HepG2 (cell line): ENCODE measurements around the gene KIF6. TPM values are rescaled to one million over a fixed set of nuclear protein-coding genes. Genes with fewer than 3 reads are reported as not detected.

Experiments
- ATAC-seq: fragments of 200-7000 bp; cut with Tn5 transposase; 3 replicates; pipeline ENCODE4 v1.9.1; 2020; ENCODE audit warnings: mild to moderate bottlenecking, moderate library complexity
- BruUV-seq: library from RNA; stranded (reverse); fragments of 400-500 nt; replicated peaks from 2 replicates; lab custom pipeline; 2021; lab: Mats Ljungman, UMichigan
- CTCF ChIA-PET: fragments of 300-600 bp; formaldehyde crosslinking; extraction: SDS; loops from one replicate; lab custom pipeline; 2021; ENCODE audit warnings: low total read pairs, inconsistent platforms, low intra/inter-chr PET ratio; lab: Yijun Ruan, JAX
- POLR2A ChIA-PET: fragments of 350-600 bp; sonication (Branson Sonifier 250); formaldehyde crosslinking; loops from one replicate; lab custom pipeline; 2020; ENCODE audit warnings: antibody characterized with exemption, inconsistent platforms; lab: Yijun Ruan, JAX
- DNase-seq: peaks from one replicate; pipeline ENCODE4 v3.0.0-alpha.2; 2015; ENCODE audit warnings: low spot score
- FAIRE-seq: peaks from 3 replicates; lab custom pipeline; 2011; peaks lifted over from hg19 to GRCh38; lab: Jason Lieb, UNC
- H2AFZ ChIP-seq: one replicate; pipeline ENCODE4 v1.6.1; 2011; ENCODE audit warnings: low read length, inconsistent platforms
- H3K27ac ChIP-seq: fragments of 300-600 bp; 3 replicates; pipeline ENCODE4 v1.8.0; 2011; ENCODE audit warnings: mixed run types, mild to moderate bottlenecking, mixed read lengths, low read length, inconsistent platforms; ENCODE audit not compliant: insufficient read depth; ENCODE audit errors: extremely low read length
- H3K27me3 ChIP-seq, 2 experiments: fragments of 200-600 bp in 1 of 2; 2 replicates in 1 of 2; 3 replicates in 1 of 2; pipeline versions ENCODE4 v1.6.0 to v1.8.0; 2011; ENCODE audit warnings: low read length in 2 of 2, mild to moderate bottlenecking in 2 of 2, moderate library complexity in 2 of 2, inconsistent platforms in 1 of 2; ENCODE audit not compliant: insufficient read depth in 2 of 2, control insufficient read depth in 1 of 2
- H3K36me3 ChIP-seq, 2 experiments: fragments of 200-600 bp in 1 of 2; replicated peaks in 1 of 2; 2 replicates in 1 of 2; 3 replicates in 1 of 2; pipeline versions ENCODE4 v1.5.1 to v1.8.0; 2011; ENCODE audit warnings: low read length in 2 of 2, inconsistent platforms in 1 of 2; ENCODE audit not compliant: insufficient read depth in 2 of 2, control insufficient read depth in 1 of 2
- H3K4me1 ChIP-seq: 2 replicates; pipeline ENCODE4 v1.5.1; 2012; ENCODE audit warnings: low read length, inconsistent platforms; ENCODE audit not compliant: insufficient read depth
- H3K4me2 ChIP-seq: 2 replicates; pipeline ENCODE4 v1.6.0; 2011; ENCODE audit warnings: low read depth, low read length, inconsistent platforms
- H3K4me3 ChIP-seq, 3 experiments: fragments of 200-600 bp in 1 of 3; sonication (generic), shearing (Covaris generic) in 1 of 3; replicated peaks in 1 of 3; 2 replicates each; pipeline ENCODE4 v1.5.1; 2011 to 2016; ENCODE audit warnings: low read length in 3 of 3, inconsistent platforms in 2 of 3, low read depth in 2 of 3, mild to moderate bottlenecking in 2 of 3, control low read depth in 1 of 3, mixed read lengths in 1 of 3; ENCODE audit not compliant: insufficient read depth in 1 of 3
- H3K79me2 ChIP-seq: one replicate; pipeline ENCODE4 v1.6.1; 2011; ENCODE audit warnings: low read length, inconsistent platforms; ENCODE audit not compliant: insufficient read depth
- H3K9ac ChIP-seq: 2 replicates; pipeline ENCODE4 v1.6.0; 2011; ENCODE audit warnings: mild to moderate bottlenecking, low read depth, low read length, inconsistent platforms; ENCODE audit not compliant: insufficient read depth
- H3K9me3 ChIP-seq: 2 replicates; pipeline ENCODE4 v1.5.1; 2012; ENCODE audit warnings: mild to moderate bottlenecking, low read length
- H4K20me1 ChIP-seq: 2 replicates; pipeline ENCODE4 v1.6.0; 2011; ENCODE audit warnings: inconsistent platforms, mild to moderate bottlenecking, low read length, moderate library complexity; ENCODE audit not compliant: insufficient read depth
- ARID2 ChIP-seq: sonication (generic); formaldehyde crosslinking; IDR thresholded peaks from 2 replicates; pipeline ENCODE4 v1.8.1; 2022; ENCODE audit warnings: mild to moderate bottlenecking, missing genetic modification reagents, borderline replicate concordance
- CC2D1A ChIP-seq: sonication (generic); formaldehyde crosslinking; IDR thresholded peaks from 2 replicates; pipeline ENCODE4 v1.8.1; 2023; ENCODE audit warnings: mild to moderate bottlenecking, missing genetic modification reagents
- ETV5 ChIP-seq: IDR thresholded peaks from 2 replicates; pipeline ENCODE4 v1.6.1; 2018; ENCODE audit warnings: missing biosample characterization, missing genetic modification reagents, inconsistent platforms, borderline replicate concordance
- FOXJ3 ChIP-seq: sonication (generic); formaldehyde crosslinking; IDR thresholded peaks from 2 replicates; pipeline ENCODE4 v1.4.0; 2020; ENCODE audit warnings: missing genetic modification reagents, mild to moderate bottlenecking, borderline replicate concordance
- HDAC1 ChIP-seq: sonication (generic); formaldehyde crosslinking; IDR thresholded peaks from 2 replicates; pipeline ENCODE4 v1.5.1; 2020; ENCODE audit warnings: mild to moderate bottlenecking, missing genetic modification reagents
- HMG20B ChIP-seq: conservative IDR thresholded peaks from 2 replicates; pipeline ENCODE4 v1.6.1; 2016; ENCODE audit warnings: missing genetic modification reagents, missing compliant biosample characterization
- KLF12 ChIP-seq: sonication (generic); formaldehyde crosslinking; IDR thresholded peaks from 2 replicates; pipeline ENCODE4 v1.4.0; 2020; ENCODE audit warnings: missing genetic modification reagents, borderline replicate concordance
- NCOA2 ChIP-seq: sonication (generic); formaldehyde crosslinking; IDR thresholded peaks from 2 replicates; pipeline ENCODE4 v1.8.0; 2022; ENCODE audit warnings: inconsistent platforms
- NFYB ChIP-seq: sonication (generic); formaldehyde crosslinking; IDR thresholded peaks from 2 replicates; pipeline ENCODE4 v1.4.0; 2020; ENCODE audit warnings: missing genetic modification reagents
- TAF1 ChIP-seq: sonication (generic); formaldehyde crosslinking; IDR thresholded peaks from 2 replicates; pipeline ENCODE4 v1.4.0; 2020; ENCODE audit warnings: missing genetic modification reagents
- TCF7 ChIP-seq: sonication (generic); IDR thresholded peaks from 2 replicates; pipeline ENCODE4 v1.6.1; 2016; ENCODE audit warnings: antibody characterized with exemption, low read depth
- ZBTB3 ChIP-seq: sonication (generic); formaldehyde crosslinking; IDR thresholded peaks from 2 replicates; pipeline ENCODE4 v1.4.0; 2020; ENCODE audit warnings: low read depth, mild to moderate bottlenecking, moderate library complexity, missing genetic modification reagents, borderline replicate concordance
- ZFP90 ChIP-seq: sonication (generic); formaldehyde crosslinking; IDR thresholded peaks from 2 replicates; pipeline ENCODE4 v1.8.0; 2022; ENCODE audit warnings: missing genetic modification reagents, mild to moderate bottlenecking, inconsistent platforms, borderline replicate concordance
- ZNF496 ChIP-seq: sonication (generic); formaldehyde crosslinking; IDR thresholded peaks from 2 replicates; pipeline ENCODE4 v1.8.1; 2023; ENCODE audit warnings: mild to moderate bottlenecking, moderate library complexity, missing genetic modification reagents; ENCODE audit not compliant: insufficient replicate concordance
- WGBS: methylation state at CpG from one replicate; pipeline ENCODE4 v1.1.6; 2017; ENCODE audit warnings: low lambda C conversion rate; 5-methylcytosine and 5-hydroxymethylcytosine counted together
- in situ Hi-C: cut with HindIII; loops from 2 replicates; pipeline ENCODE4 v1.10.0; 2017; ENCODE audit warnings: low pct_unique_long_range_greater_than_20kb; ENCODE audit not compliant: extremely low pct_ligation_motif_present
- intact Hi-C: fragments of 100-400 bp; cut with micrococcal nuclease; formaldehyde crosslinking; loops from one replicate; pipeline ENCODE4 v1.10.0; 2022; ENCODE audit not compliant: unreplicated experiment
- polyA plus RNA-seq, 8 experiments: library from polyadenylated mRNA; depleted of rRNA in 3 of 8; stranded (reverse) in 7 of 8; unstranded in 1 of 8; fragments of >200 nt; fragmentation: Illumina TruSeq in 4 of 8; extraction: Trizol in 4 of 8; gene quantifications; 2 replicates each; pipeline versions ENCODE4 v1.2.1 to v1.2.3, GENCODE V29; 2011 to 2016; ENCODE audit warnings: low read depth in 4 of 8, missing spikeins in 1 of 8, mixed read lengths in 1 of 8; ENCODE audit not compliant: insufficient read depth in 1 of 8
- total RNA-seq, 5 experiments: library from RNA; depleted of rRNA; stranded (reverse); fragments of >200 nt; fragmentation: Illumina TruSeq; extraction: Trizol; gene quantifications; 2 replicates each; pipeline ENCODE4 v1.2.3, GENCODE V29; 2016; ENCODE audit warnings: low read depth in 1 of 5
- TF ChIP-seq, protein P1 (sequence below): sonication (generic); formaldehyde crosslinking; IDR thresholded peaks from 2 replicates; pipeline ENCODE4 v1.5.0; 2020; ENCODE audit warnings: mild to moderate bottlenecking, missing genetic modification reagents

The KIF6 gene
- total and polyA plus RNA-seq, 2 of the 13 experiments (the other 11 are each of a cell fraction or from before 2014, with no cell fraction given) = 0.04 to 0.27 TPM

- Histone ChIP-seq H3K4me3 (no peak overlapping the region), H3K4me2 (no peak overlapping the region), H4K20me1 (no peaks in the 10 kb centered on the region), H3K27me3 (no peaks in the 10 kb centered on the region), H3K36me3 (no peaks in the 10 kb centered on the region), H2AFZ (no peak overlapping the region), H3K9ac (no peak overlapping the region), H3K9me3 (no peaks in the 10 kb centered on the region), H3K4me1 (no peaks in the 10 kb centered on the region), H3K27ac (no peak overlapping the region), H3K79me2 (no peaks in the 10 kb centered on the region)
- DNase-seq = no peak
- no TSS peak for BruUV-seq
- POLR2A ChIA-PET = no interaction called here
- in situ Hi-C loops = no loop called here
- FAIRE-seq = no peak
- 2% methylated on average over 3 of the region's 3 CpGs for WGBS
- intact Hi-C loops = no loop called here
- CTCF ChIA-PET = no interaction called here
- TF ChIP-seq HDAC1 (CRISPR knock-in tag) (no peak), ARID2 (CRISPR knock-in tag) (no peak), HMG20B (CRISPR knock-in tag) (no peak), TCF7 (no peak), ZFP90 (CRISPR knock-in tag) (no peak)
- ATAC-seq = no peak
Observed at GRCh38 chr6:39706819-39707335, 18.3 kb downstream of the KIF6 start.

- Histone ChIP-seq H2AFZ (no peak overlapping the region), H3K4me1 (no peaks in the 10 kb centered on the region), H4K20me1 (no peaks in the 10 kb centered on the region), H3K27me3 (no peaks in the 10 kb centered on the region), H3K79me2 (no peaks in the 10 kb centered on the region), H3K27ac (no peak overlapping the region), H3K4me2 (no peak overlapping the region), H3K9me3 (no peaks in the 10 kb centered on the region), H3K36me3 (no peaks in the 10 kb centered on the region), H3K9ac (no peak overlapping the region), H3K4me3 (no peak overlapping the region)
- BruUV-seq = no TSS peak
- in situ Hi-C loops (no loop called here), intact Hi-C loops (no loop called here)
- TF ChIP-seq NCOA2 (CRISPR knock-in tag) (no peak), TAF1 (CRISPR knock-in tag) (no peak), ETV5 (CRISPR knock-in tag) (no peak), CC2D1A (CRISPR knock-in tag) (no peak), FOXJ3 (no peak), KLF12 (CRISPR knock-in tag) (no peak), ZNF496 (no peak), ZBTB3 (CRISPR knock-in tag) (no peak), NFYB (CRISPR knock-in tag) (no peak)
- TF ChIP-seq, protein P1, sequence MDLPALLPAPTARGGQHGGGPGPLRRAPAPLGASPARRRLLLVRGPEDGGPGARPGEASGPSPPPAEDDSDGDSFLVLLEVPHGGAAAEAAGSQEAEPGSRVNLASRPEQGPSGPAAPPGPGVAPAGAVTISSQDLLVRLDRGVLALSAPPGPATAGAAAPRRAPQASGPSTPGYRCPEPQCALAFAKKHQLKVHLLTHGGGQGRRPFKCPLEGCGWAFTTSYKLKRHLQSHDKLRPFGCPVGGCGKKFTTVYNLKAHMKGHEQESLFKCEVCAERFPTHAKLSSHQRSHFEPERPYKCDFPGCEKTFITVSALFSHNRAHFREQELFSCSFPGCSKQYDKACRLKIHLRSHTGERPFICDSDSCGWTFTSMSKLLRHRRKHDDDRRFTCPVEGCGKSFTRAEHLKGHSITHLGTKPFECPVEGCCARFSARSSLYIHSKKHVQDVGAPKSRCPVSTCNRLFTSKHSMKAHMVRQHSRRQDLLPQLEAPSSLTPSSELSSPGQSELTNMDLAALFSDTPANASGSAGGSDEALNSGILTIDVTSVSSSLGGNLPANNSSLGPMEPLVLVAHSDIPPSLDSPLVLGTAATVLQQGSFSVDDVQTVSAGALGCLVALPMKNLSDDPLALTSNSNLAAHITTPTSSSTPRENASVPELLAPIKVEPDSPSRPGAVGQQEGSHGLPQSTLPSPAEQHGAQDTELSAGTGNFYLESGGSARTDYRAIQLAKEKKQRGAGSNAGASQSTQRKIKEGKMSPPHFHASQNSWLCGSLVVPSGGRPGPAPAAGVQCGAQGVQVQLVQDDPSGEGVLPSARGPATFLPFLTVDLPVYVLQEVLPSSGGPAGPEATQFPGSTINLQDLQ (CRISPR knock-in tag) = no peak
- ATAC-seq (no peak), DNase-seq (no peak), FAIRE-seq (no peak)
- 2% methylated on average over 4 of the region's 4 CpGs for WGBS
- POLR2A ChIA-PET = no interaction called here
- CTCF ChIA-PET = no interaction called here
Observed at GRCh38 chr6:39702265-39702664, 22.9 kb downstream of the KIF6 start.
